Kidney (tissue), 14 donors: ENCODE measurements around the gene GID4. TPM values are rescaled to one million over a fixed set of nuclear protein-coding genes. Genes with fewer than 3 reads are reported as not detected.

ENCODE experiments used
- DNase-seq, 5 donors: peaks; one replicate each; pipeline ENCODE4 v3.0.0-alpha.2; 2013 to 2020
- FAIRE-seq: peaks from 2 replicates; lab custom pipeline; 2012; peaks lifted over from hg19 to GRCh38; lab: Jason Lieb, UNC
- H3K27ac ChIP-seq, 2 donors: one replicate each; pipeline ENCODE4 v1.7.0; 2013; ENCODE audit warnings: low read depth in 2 of 2, low read length in 2 of 2, inconsistent platforms in 1 of 2
- H3K27me3 ChIP-seq: one replicate; pipeline ENCODE4 v1.7.1; 2013; ENCODE audit warnings: low read length, inconsistent platforms; ENCODE audit not compliant: control insufficient read depth, insufficient read depth
- H3K36me3 ChIP-seq, 3 donors: one replicate each; pipeline versions ENCODE4 v1.7.0 to v1.7.1; 2013; ENCODE audit warnings: low read length in 3 of 3, control low read depth in 1 of 3, inconsistent platforms in 1 of 3; ENCODE audit not compliant: insufficient read depth in 3 of 3, control insufficient read depth in 2 of 3
- H3K4me1 ChIP-seq, 3 donors: one replicate each; pipeline versions ENCODE4 v1.7.0 to v1.7.1; 2013; ENCODE audit warnings: low read length in 3 of 3, inconsistent platforms in 1 of 3, low read depth in 1 of 3; ENCODE audit not compliant: control insufficient read depth in 2 of 3, insufficient read depth in 2 of 3
- H3K4me3 ChIP-seq, 3 donors: one replicate each; pipeline versions ENCODE4 v1.7.0 to v1.8.1; 2013; ENCODE audit warnings: low read length in 3 of 3, control low read depth in 1 of 3, inconsistent platforms in 1 of 3
- H3K9ac ChIP-seq, 3 donors: one replicate each; pipeline versions ENCODE4 v1.7.0 to v1.7.1; 2013; ENCODE audit warnings: low read length in 3 of 3, control low read depth in 1 of 3, inconsistent platforms in 1 of 3
- H3K9me3 ChIP-seq, 3 donors: one replicate each; pipeline versions ENCODE4 v1.7.0 to v1.7.1; 2013; ENCODE audit warnings: low read length in 3 of 3, control low read depth in 1 of 3, inconsistent platforms in 1 of 3; ENCODE audit not compliant: control insufficient read depth in 2 of 3, insufficient read depth in 1 of 3
- CTCF ChIP-seq: IDR thresholded peaks from 3 replicates; pipeline ENCODE4 v1.5.1; 2012; ENCODE audit warnings: mild to moderate bottlenecking, moderate library complexity, borderline replicate concordance; ENCODE audit not compliant: insufficient read depth; ENCODE audit errors: extremely low read depth
- intact Hi-C: fragments of 100-400 bp; cut with DNase I; formaldehyde crosslinking; loops from one replicate; pipeline ENCODE4 v1.11.1; 2022
- polyA plus RNA-seq: library from polyadenylated mRNA; stranded (reverse); fragments of 350-450 nt; fragmentation: Illumina TruSeq; extraction: RNeasy Lipid Tissue Mini Kit (QIAGEN cat#74804); gene quantifications from one replicate; pipeline ENCODE4 v1.2.3, GENCODE V29; 2014; ENCODE audit warnings: low read depth, low replicate concordance; ENCODE audit not compliant: insufficient read depth
- total RNA-seq: library from RNA; stranded (reverse); fragmentation: NEBNext Ultra II Directional; extraction: Animal tissue kit (Norgen Biotek cat#: 25700); gene quantifications from one replicate; pipeline ENCODE4 v1.2.1, GENCODE V29; 2021
- donor health status: control.
- donor health status: control.
- donor health status: control.
- donor health status: control.
- donor health status: control.
- donor health status: DM: yes; HTN: yes; CAD: no.
- donor health status: Normal renal cell carcinoma (clear cell type).

Gene GID4
- total and polyA plus RNA-seq, 2 donors from 2014 or later: 3.4 to 8.7 TPM

GRCh38 chr17:18028952-18029540 lies 10.2 kb upstream of the GID4 start:
- no peak overlapping the region for H3K9ac ChIP-seq
- intact Hi-C loops: no loop called here
- no peak for DNase-seq

GRCh38 chr17:18031955-18032354 lies 7.3 kb upstream of the GID4 start:
- peak in 1 of 5 donors; percentile 22 for DNase-seq
- no peak overlapping the region for H3K4me3 ChIP-seq

More at GRCh38 chr17:18028952-18029540, 10.2 kb upstream of the GID4 start:
- no peak overlapping the region for H3K27ac ChIP-seq
- no peaks in the 10 kb centered on the region for H3K27me3 ChIP-seq
- H3K9me3 ChIP-seq: no peaks in the 10 kb centered on the region
- no peaks in the 10 kb centered on the region for H3K4me1 ChIP-seq
- no peak for FAIRE-seq
- H3K4me3 ChIP-seq: no peak overlapping the region
- H3K36me3 ChIP-seq: peaks cover 0 to 7% (median 6%) of the 10 kb centered on the region in 3 donors
- TF ChIP-seq CTCF: no peak

GRCh38 chr17:18033442-18034099 lies 5.6 kb upstream of the GID4 start:
- DNase-seq (peak in 4 of 5 donors; percentile 48 to 94 (median 72)), FAIRE-seq (peak; percentile 84)
- Histone ChIP-seq H3K27ac (no peak overlapping the region), H3K9ac (no peak overlapping the region), H3K4me1 (peaks cover 0 to 12% (median 4%) of the 10 kb centered on the region in 3 donors), H3K27me3 (no peaks in the 10 kb centered on the region), H3K36me3 (no peaks in the 10 kb centered on the region), H3K9me3 (no peaks in the 10 kb centered on the region), H3K4me3 (no peak overlapping the region)
- intact Hi-C loops: loop anchor here (10.0 kb wide), 2 partner anchors 139 to 359 kb away; no protein-coding TSS in a partner anchor
- TF ChIP-seq CTCF: peak; percentile 49

More at GRCh38 chr17:18031955-18032354, 7.3 kb upstream of the GID4 start:
- Histone ChIP-seq H3K9me3 (no peaks in the 10 kb centered on the region), H3K27ac (no peak overlapping the region), H3K27me3 (no peaks in the 10 kb centered on the region), H3K4me1 (no peaks in the 10 kb centered on the region), H3K9ac (no peak overlapping the region), H3K36me3 (peaks cover 0 to 2% (median 0%) of the 10 kb centered on the region in 3 donors)
- intact Hi-C loops: loop anchor here (10.0 kb wide), 2 partner anchors 137 to 357 kb away; no protein-coding TSS in a partner anchor
- TF ChIP-seq CTCF: no peak
- FAIRE-seq: no peak
